RWPE2 (cell line): ENCODE measurements around the gene SDK2.

Experiments used
- ATAC-seq: fragments of 200-7000 bp; cut with Tn5 transposase; 3 replicates; pipeline ENCODE4 v1.9.1; 2021; ENCODE audit warnings: low read depth
- DNase-seq: peaks from one replicate; pipeline ENCODE4 v3.0.0-alpha.2; 2020; ENCODE audit warnings: low spot score
- H3K27ac ChIP-seq: fragments of 450-650 bp; 2 replicates; pipeline ENCODE4 v1.5.1; 2017; ENCODE audit warnings: mild to moderate bottlenecking; ENCODE audit not compliant: poor library complexity, severe bottlenecking
- H3K27me3 ChIP-seq: fragments of 250-450 bp; sonication (Bioruptor Pico); 2 replicates; pipeline ENCODE4 v1.5.1; 2021; ENCODE audit warnings: mild to moderate bottlenecking, moderate library complexity; ENCODE audit not compliant: insufficient read depth, poor library complexity, severe bottlenecking
- H3K36me3 ChIP-seq: fragments of 250-450 bp; sonication (Bioruptor Pico); 2 replicates; pipeline ENCODE4 v1.5.1; 2020; ENCODE audit warnings: low read depth, mild to moderate bottlenecking, moderate library complexity
- H3K4me1 ChIP-seq: fragments of 250-450 bp; sonication (Bioruptor Pico); 2 replicates; pipeline ENCODE4 v1.5.1; 2021; ENCODE audit warnings: mild to moderate bottlenecking, moderate library complexity; ENCODE audit not compliant: insufficient read depth, poor library complexity, severe bottlenecking
- H3K4me3 ChIP-seq: fragments of 250-450 bp; sonication (Bioruptor Pico); 2 replicates; pipeline ENCODE4 v1.5.1; 2021; ENCODE audit warnings: mild to moderate bottlenecking, moderate library complexity; ENCODE audit not compliant: severe bottlenecking
- H3K9me3 ChIP-seq: fragments of 250-450 bp; sonication (Bioruptor Pico); 2 replicates; pipeline ENCODE4 v1.5.1; 2021; ENCODE audit warnings: mild to moderate bottlenecking, moderate library complexity; ENCODE audit not compliant: severe bottlenecking
- CTCF ChIP-seq: fragments of 450-650 bp; IDR thresholded peaks from one replicate; pipeline ENCODE4 v1.5.1; 2017; ENCODE audit warnings: mild to moderate bottlenecking, moderate library complexity; ENCODE audit not compliant: poor library complexity, severe bottlenecking

Gene SDK2

GRCh38 chr17:73341350-73342049, 302.7 kb downstream of the SDK2 start:
- Histone ChIP-seq H3K27me3 (no peaks in the 10 kb centered on the region), H3K4me1 (peaks cover 33% of the 10 kb centered on the region), H3K27ac (peak overlapping the region; percentile 52), H3K4me3 (no peak overlapping the region), H3K36me3 (no peaks in the 10 kb centered on the region), H3K9me3 (no peaks in the 10 kb centered on the region)
- no peak for TF ChIP-seq CTCF
- no peak for DNase-seq
- peak; percentile 9; the same call in 2 of the 3 replicates for ATAC-seq

- peak; percentile 84 for DNase-seq
Observed at GRCh38 chr17:73340093-73340596, 304.1 kb downstream of the SDK2 start.

GRCh38 chr17:73338566-73339197, 305.6 kb downstream of the SDK2 start:
- Histone ChIP-seq H3K4me1 (peaks cover 46% of the 10 kb centered on the region), H3K36me3 (no peaks in the 10 kb centered on the region), H3K27ac (no peak overlapping the region), H3K4me3 (no peak overlapping the region), H3K9me3 (no peaks in the 10 kb centered on the region), H3K27me3 (no peaks in the 10 kb centered on the region)
- DNase-seq (no peak), ATAC-seq (no peak)
- no peak for TF ChIP-seq CTCF

More at GRCh38 chr17:73340093-73340596, 304.1 kb downstream of the SDK2 start:
- TF ChIP-seq CTCF: peak; percentile 50
- H3K9me3 ChIP-seq: no peaks in the 10 kb centered on the region
- peaks cover 40% of the 10 kb centered on the region for H3K4me1 ChIP-seq
- no peaks in the 10 kb centered on the region for H3K36me3 ChIP-seq
- H3K4me3 ChIP-seq: no peak overlapping the region
- peak overlapping the region; percentile 52 for H3K27ac ChIP-seq
- H3K27me3 ChIP-seq: no peaks in the 10 kb centered on the region
- ATAC-seq: peak; percentile 86

- Histone ChIP-seq H3K27ac (no peak overlapping the region), H3K27me3 (no peaks in the 10 kb centered on the region), H3K9me3 (no peaks in the 10 kb centered on the region), H3K4me1 (peaks cover 48% of the 10 kb centered on the region), H3K4me3 (no peak overlapping the region), H3K36me3 (no peaks in the 10 kb centered on the region)
- ATAC-seq (no peak), DNase-seq (no peak)
- no peak for TF ChIP-seq CTCF
Observed at GRCh38 chr17:73338050-73338521, 306.2 kb downstream of the SDK2 start.
